Gastroesophageal sphincter (tissue), 4 donors: ENCODE measurements around the gene PEMT. TPM values are rescaled to one million over a fixed set of nuclear protein-coding genes. Genes with fewer than 3 reads are reported as not detected.

ENCODE experiments used
- ATAC-seq: fragments of 150-250 bp; one replicate; pipeline ENCODE4 v1.9.1; 2016; ENCODE audit warnings: mild to moderate bottlenecking, moderate library complexity
- H3K27ac ChIP-seq, 4 donors: fragments of 200-600 bp; sonication (generic) in 3 of 4; 1 replicate in 3 of 4; 2 replicates in 1 of 4; pipeline ENCODE4 v1.5.1; 2016 to 2019
- H3K27me3 ChIP-seq: fragments of 200-600 bp; sonication (generic); one replicate; pipeline ENCODE4 v1.5.1; 2019
- H3K36me3 ChIP-seq, 2 donors: fragments of 200-600 bp; sonication (generic); one replicate each; pipeline ENCODE4 v1.5.1; 2019; ENCODE audit warnings: control low read depth in 1 of 2
- H3K4me1 ChIP-seq, 3 donors: fragments of 200-600 bp; sonication (generic); 1 replicate in 2 of 3; 2 replicates in 1 of 3; pipeline ENCODE4 v1.5.1; 2016 to 2019; ENCODE audit warnings: control low read depth in 2 of 3
- H3K4me3 ChIP-seq, 2 donors: fragments of 200-600 bp; sonication (generic); one replicate each; pipeline ENCODE4 v1.5.1; 2019; ENCODE audit warnings: mild to moderate bottlenecking in 1 of 2, moderate library complexity in 1 of 2
- H3K9me3 ChIP-seq, 3 donors: fragments of 200-600 bp; sonication (generic); one replicate each; pipeline ENCODE4 v1.5.1; 2017 to 2019; ENCODE audit warnings: control low read depth in 2 of 3
- EP300 ChIP-seq: sonication (generic); formaldehyde crosslinking; IDR thresholded peaks from one replicate; pipeline ENCODE4 v1.6.1; 2017; ENCODE audit warnings: antibody characterized with exemption, mild to moderate bottlenecking
- POLR2A ChIP-seq, 2 donors: fragments of 450-650 bp; IDR thresholded peaks; one replicate each; pipeline ENCODE4 v1.6.1; 2017; ENCODE audit warnings: antibody characterized with exemption in 2 of 2, mild to moderate bottlenecking in 2 of 2, moderate library complexity in 1 of 2
- POLR2AphosphoS5 ChIP-seq: sonication (generic); formaldehyde crosslinking; IDR thresholded peaks from one replicate; pipeline ENCODE4 v1.6.1; 2017; ENCODE audit warnings: antibody characterized with exemption
- WGBS, 2 donors: methylation state at CpG; one replicate each; pipeline ENCODE4 v1.1.5; 2018; ENCODE audit warnings: low coverage in 1 of 2; 5-methylcytosine and 5-hydroxymethylcytosine counted together
- total RNA-seq, 4 donors: library from RNA; depleted of rRNA; stranded (reverse); fragments of >200 nt; gene quantifications; one replicate each; pipeline ENCODE4 v1.1.0, GENCODE V29; 2016
- TF ChIP-seq, protein P1 (sequence below), 4 experiments: fragments of 200-600 bp in 2 of 4; fragments of 450-650 bp in 2 of 4; sonication (generic) in 1 of 4; IDR thresholded peaks; one replicate each; pipeline ENCODE4 v1.5.1; 2017 to 2019; ENCODE audit warnings: antibody characterized with exemption in 4 of 4, mild to moderate bottlenecking in 2 of 4, moderate library complexity in 2 of 4

The PEMT gene
- total RNA-seq, 4 donors from 2014 or later = 8.6 to 20.7 (median 17.5) TPM

DNA sequence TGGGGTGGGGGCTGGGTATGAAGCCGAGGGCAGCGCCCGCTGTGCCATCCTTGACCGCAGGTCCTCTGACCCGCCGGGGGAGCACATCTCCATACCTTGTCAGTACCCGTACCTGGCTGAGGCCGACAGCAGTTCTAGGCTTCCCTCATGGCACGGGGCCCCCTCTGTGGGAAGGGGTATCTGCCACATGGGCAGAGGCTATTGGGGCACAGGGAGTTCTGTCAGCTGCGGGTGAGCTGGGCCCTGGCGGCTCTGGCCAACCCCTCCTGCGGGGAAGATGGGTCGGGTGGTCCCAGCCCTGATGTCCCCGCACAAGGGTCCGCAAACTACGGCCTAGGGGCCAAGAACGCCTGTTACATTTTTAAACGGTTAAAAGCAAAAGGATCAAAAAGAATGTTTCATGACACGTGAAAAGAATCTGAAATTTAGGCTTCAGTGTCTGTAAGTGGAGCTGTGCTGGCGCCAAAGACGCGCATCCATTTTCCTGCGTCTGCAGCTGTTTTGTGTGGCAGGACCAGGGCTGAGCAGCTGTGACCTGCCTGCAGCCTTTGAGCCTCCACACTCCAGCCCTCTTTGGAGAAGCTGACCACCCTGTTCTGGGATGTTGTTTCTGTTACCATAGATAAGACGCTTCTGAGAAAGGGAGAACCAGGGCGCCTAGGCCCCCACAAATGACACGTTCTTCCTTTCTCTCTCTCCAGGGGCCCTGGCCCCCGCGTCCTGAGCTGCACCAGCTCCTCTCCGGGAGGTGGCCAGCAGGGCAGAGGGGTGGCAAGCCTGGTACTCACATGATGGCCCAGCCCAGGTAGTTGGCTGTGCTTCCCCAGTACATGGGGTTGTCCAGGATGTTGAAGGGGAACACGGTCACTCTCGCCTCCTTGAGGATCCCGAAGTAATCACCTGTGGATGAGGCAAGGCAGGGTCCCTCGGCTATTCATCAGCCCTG lies 82.6 kb downstream of the PEMT start:
- Histone ChIP-seq H3K27ac (no peak overlapping the region), H3K36me3 (peaks cover 0 to 3% of the 10 kb centered on the region in 2 donors), H3K4me3 (no peak overlapping the region), H3K9me3 (no peaks in the 10 kb centered on the region), H3K27me3 (no peaks in the 10 kb centered on the region), H3K4me1 (no peaks in the 10 kb centered on the region)
- ATAC-seq = no peak
- no peak for TF ChIP-seq EP300
- TF ChIP-seq, protein P1, sequence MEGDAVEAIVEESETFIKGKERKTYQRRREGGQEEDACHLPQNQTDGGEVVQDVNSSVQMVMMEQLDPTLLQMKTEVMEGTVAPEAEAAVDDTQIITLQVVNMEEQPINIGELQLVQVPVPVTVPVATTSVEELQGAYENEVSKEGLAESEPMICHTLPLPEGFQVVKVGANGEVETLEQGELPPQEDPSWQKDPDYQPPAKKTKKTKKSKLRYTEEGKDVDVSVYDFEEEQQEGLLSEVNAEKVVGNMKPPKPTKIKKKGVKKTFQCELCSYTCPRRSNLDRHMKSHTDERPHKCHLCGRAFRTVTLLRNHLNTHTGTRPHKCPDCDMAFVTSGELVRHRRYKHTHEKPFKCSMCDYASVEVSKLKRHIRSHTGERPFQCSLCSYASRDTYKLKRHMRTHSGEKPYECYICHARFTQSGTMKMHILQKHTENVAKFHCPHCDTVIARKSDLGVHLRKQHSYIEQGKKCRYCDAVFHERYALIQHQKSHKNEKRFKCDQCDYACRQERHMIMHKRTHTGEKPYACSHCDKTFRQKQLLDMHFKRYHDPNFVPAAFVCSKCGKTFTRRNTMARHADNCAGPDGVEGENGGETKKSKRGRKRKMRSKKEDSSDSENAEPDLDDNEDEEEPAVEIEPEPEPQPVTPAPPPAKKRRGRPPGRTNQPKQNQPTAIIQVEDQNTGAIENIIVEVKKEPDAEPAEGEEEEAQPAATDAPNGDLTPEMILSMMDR (IDR thresholded peaks at IDR 0.05) = no peak
- no peak for TF ChIP-seq POLR2AphosphoS5
- TF ChIP-seq POLR2A (IDR thresholded peaks at IDR 0.05) = no peak
- WGBS, 2 donors = 92 to 93% methylated on average over 5 to 10 of the region's 33 CpGs

GRCh38 chr17:17508019-17508535 lies 83.4 kb downstream of the PEMT start:
- no peak for TF ChIP-seq EP300
- TF ChIP-seq, protein P1 (IDR thresholded peaks at IDR 0.05) = no peak
- no peak for TF ChIP-seq POLR2A (IDR thresholded peaks at IDR 0.05)
- no peak for TF ChIP-seq POLR2AphosphoS5
- WGBS, 2 donors = 89 to 95% methylated on average over 4 to 6 of the region's 11 CpGs
- H3K27ac ChIP-seq = no peak overlapping the region

GRCh38 chr17:17507465-17508011 lies 84.0 kb downstream of the PEMT start:
- ATAC-seq = no peak
- no peaks in the 10 kb centered on the region for H3K9me3 ChIP-seq
- no peak overlapping the region for H3K27ac ChIP-seq
- H3K27me3 ChIP-seq = no peaks in the 10 kb centered on the region
- peaks cover 0 to 3% of the 10 kb centered on the region in 2 donors for H3K36me3 ChIP-seq
- TF ChIP-seq POLR2AphosphoS5 = no peak
- TF ChIP-seq EP300 = no peak
- TF ChIP-seq, protein P1 (IDR thresholded peaks at IDR 0.05) = no peak
- no peak for TF ChIP-seq POLR2A (IDR thresholded peaks at IDR 0.05)
- no peak overlapping the region for H3K4me3 ChIP-seq
- WGBS, 2 donors = 100% methylated on average over 1 of the region's 16 CpGs; no CpG with 5 or more reads in 1 of the 2 donors
- H3K4me1 ChIP-seq = no peaks in the 10 kb centered on the region

More at GRCh38 chr17:17508019-17508535, 83.4 kb downstream of the PEMT start:
- Histone ChIP-seq H3K36me3 (peaks cover 0 to 3% of the 10 kb centered on the region in 2 donors), H3K9me3 (no peaks in the 10 kb centered on the region), H3K27me3 (no peaks in the 10 kb centered on the region), H3K4me1 (no peaks in the 10 kb centered on the region), H3K4me3 (no peak overlapping the region)
- ATAC-seq = no peak

DNA sequence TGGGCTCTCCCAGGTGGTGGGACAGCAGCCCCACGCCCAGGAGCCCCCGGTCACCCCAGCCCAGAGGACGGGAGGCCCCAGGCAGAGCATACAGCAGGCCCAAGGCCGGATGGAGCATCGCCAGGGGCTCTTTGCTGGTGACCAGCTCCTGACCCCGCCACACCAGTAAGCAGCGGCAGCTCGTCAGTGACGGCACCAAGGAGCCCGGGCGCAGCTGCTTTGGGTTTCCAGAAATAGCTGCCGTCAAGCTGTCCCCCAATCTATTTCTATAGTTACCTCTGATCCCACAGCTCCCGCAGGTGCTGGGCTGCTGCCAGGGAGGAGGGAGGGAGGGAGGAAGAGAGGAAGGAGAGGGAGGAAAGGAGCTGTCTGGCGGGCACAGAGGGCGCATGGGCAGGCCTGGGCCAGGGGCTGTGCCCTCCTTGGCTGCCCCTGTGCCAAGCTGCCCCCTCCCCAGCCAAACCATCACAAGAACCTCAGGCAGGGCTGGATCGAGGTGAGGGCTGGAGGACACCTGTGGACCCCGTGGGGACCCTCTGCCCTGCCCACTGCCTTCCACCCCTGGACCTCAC lies 84.5 kb downstream of the PEMT start:
- Histone ChIP-seq H3K27me3 (no peaks in the 10 kb centered on the region), H3K4me1 (no peaks in the 10 kb centered on the region), H3K9me3 (no peaks in the 10 kb centered on the region), H3K36me3 (peaks cover 0 to 3% of the 10 kb centered on the region in 2 donors), H3K27ac (peak overlapping the region in 1 of 4 donors; percentile 27), H3K4me3 (no peak overlapping the region)
- no peak for TF ChIP-seq POLR2AphosphoS5
- no peak for TF ChIP-seq POLR2A (IDR thresholded peaks at IDR 0.05)
- TF ChIP-seq, protein P1 (IDR thresholded peaks at IDR 0.05) = no peak
- TF ChIP-seq EP300 = no peak
- no peak for ATAC-seq
- WGBS, 2 donors = 62% methylated on average over 5 of the region's 17 CpGs; no CpG with 5 or more reads in 1 of the 2 donors
